Activated CD8-positive, alpha-beta memory T cell treated with anti-CD3 and anti-CD28 coated beads, Interleukin-2, amount 10 ng/mL, durations not matched to agents 7 days and 5 days (primary cell): ENCODE results near the gene COMMD10. TPM values are rescaled to one million over a fixed set of nuclear protein-coding genes. Genes with fewer than 3 reads are reported as not detected.

ENCODE experiments used
- ATAC-seq: fragments of 150-1000 bp; cut with Tn5 transposase; one replicate; pipeline ENCODE4 v1.10.0; 2021; ENCODE audit warnings: moderate library complexity
- CTCF ChIA-PET: fragments of 350-600 bp; sonication (Branson Sonifier 250); formaldehyde crosslinking; loops from one replicate; lab custom pipeline; 2021; ENCODE audit warnings: antibody characterized with exemption; lab: Charles Lee
- DNase-seq: peaks from one replicate; pipeline ENCODE4 v3.0.0-alpha.2; 2020
- H3K27ac Mint-ChIP-seq: one replicate; pipeline ENCODE4 v1.8.0; 2021; ENCODE audit warnings: mild to moderate bottlenecking, mixed read lengths
- H3K27me3 Mint-ChIP-seq: one replicate; pipeline ENCODE4 v1.8.0; 2021; ENCODE audit warnings: mixed read lengths
- H3K36me3 Mint-ChIP-seq: one replicate; pipeline ENCODE4 v1.8.0; 2021; ENCODE audit warnings: mild to moderate bottlenecking, mixed read lengths
- H3K4me1 Mint-ChIP-seq: one replicate; pipeline ENCODE4 v1.8.0; 2021; ENCODE audit warnings: mixed read lengths
- H3K4me3 Mint-ChIP-seq: one replicate; pipeline ENCODE4 v1.8.0; 2021; ENCODE audit warnings: mild to moderate bottlenecking, moderate library complexity, mixed read lengths
- H3K9me3 Mint-ChIP-seq: one replicate; pipeline ENCODE4 v1.8.0; 2022; ENCODE audit warnings: low read depth, mixed read lengths
- total RNA-seq, 2 experiments: library from RNA; stranded (reverse); gene quantifications; one replicate each; pipeline ENCODE4 v1.2.3, GENCODE V29; 2021

COMMD10 gene
- total RNA-seq, 2 experiments from 2014 or later = 18.3 to 25.3 TPM

DNA sequence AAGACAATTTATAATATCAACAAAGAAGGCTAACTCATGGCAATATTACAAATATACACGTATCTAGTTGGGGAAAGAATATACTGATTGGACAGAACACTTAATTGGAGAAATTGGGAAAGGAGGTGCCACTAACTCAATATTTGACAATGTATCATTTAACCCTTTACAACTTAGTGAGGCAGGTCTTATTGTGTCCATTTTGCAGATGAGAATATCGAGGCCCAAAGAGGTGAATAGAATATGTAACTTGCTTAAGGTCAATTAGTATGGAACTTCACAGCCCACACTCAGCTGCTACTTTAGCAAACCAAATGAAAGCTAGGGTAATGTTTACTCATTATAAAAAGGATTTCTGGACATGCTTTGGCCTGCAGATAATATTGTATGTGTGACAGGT lies 46.2 kb downstream of the COMMD10 start:
- Mint-ChIP-seq H3K27me3 (no peaks in the 10 kb centered on the region), H3K27ac (no peak overlapping the region), H3K4me1 (peaks cover 8% of the 10 kb centered on the region), H3K9me3 (no peaks in the 10 kb centered on the region), H3K36me3 (peaks cover 2% of the 10 kb centered on the region), H3K4me3 (no peak overlapping the region)
- ATAC-seq (no peak), DNase-seq (no peak)
- CTCF ChIA-PET = no interaction called here

GRCh38 chr5:116133281-116133680 lies 48.5 kb downstream of the COMMD10 start:
- H3K9me3 Mint-ChIP-seq = no peaks in the 10 kb centered on the region
- no peak overlapping the region for H3K27ac Mint-ChIP-seq
- DNase-seq (no peak), ATAC-seq (no peak)
- no peaks in the 10 kb centered on the region for H3K36me3 Mint-ChIP-seq
- H3K4me3 Mint-ChIP-seq = no peak overlapping the region
- CTCF ChIA-PET = no interaction called here
- no peaks in the 10 kb centered on the region for H3K27me3 Mint-ChIP-seq
- H3K4me1 Mint-ChIP-seq = peaks cover 12% of the 10 kb centered on the region

DNA sequence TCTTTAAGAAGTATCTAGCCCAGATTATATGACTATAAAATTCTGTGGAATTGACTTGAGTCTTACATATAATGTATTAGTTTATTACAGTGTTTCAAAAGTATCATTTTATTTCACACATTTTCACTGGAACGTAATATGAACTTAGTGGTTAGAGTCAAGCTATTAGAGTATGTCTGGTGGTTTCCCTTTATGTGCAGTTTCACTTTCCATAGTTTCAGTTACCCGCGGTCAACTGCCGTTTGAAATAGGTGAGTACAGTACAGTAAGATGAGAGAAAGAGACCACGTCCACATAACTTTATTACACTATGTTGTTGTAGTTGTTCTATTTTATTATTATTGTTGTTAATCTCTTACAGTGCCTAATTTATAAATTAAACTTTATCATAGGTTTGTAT lies 50.5 kb downstream of the COMMD10 start:
- CTCF ChIA-PET = no interaction called here
- H3K4me3 Mint-ChIP-seq = no peak overlapping the region
- H3K9me3 Mint-ChIP-seq = no peaks in the 10 kb centered on the region
- no peak overlapping the region for H3K27ac Mint-ChIP-seq
- no peaks in the 10 kb centered on the region for H3K36me3 Mint-ChIP-seq
- H3K4me1 Mint-ChIP-seq = peaks cover 12% of the 10 kb centered on the region
- H3K27me3 Mint-ChIP-seq = no peaks in the 10 kb centered on the region
- ATAC-seq (peak; percentile 83), DNase-seq (peak; percentile 63)

DNA sequence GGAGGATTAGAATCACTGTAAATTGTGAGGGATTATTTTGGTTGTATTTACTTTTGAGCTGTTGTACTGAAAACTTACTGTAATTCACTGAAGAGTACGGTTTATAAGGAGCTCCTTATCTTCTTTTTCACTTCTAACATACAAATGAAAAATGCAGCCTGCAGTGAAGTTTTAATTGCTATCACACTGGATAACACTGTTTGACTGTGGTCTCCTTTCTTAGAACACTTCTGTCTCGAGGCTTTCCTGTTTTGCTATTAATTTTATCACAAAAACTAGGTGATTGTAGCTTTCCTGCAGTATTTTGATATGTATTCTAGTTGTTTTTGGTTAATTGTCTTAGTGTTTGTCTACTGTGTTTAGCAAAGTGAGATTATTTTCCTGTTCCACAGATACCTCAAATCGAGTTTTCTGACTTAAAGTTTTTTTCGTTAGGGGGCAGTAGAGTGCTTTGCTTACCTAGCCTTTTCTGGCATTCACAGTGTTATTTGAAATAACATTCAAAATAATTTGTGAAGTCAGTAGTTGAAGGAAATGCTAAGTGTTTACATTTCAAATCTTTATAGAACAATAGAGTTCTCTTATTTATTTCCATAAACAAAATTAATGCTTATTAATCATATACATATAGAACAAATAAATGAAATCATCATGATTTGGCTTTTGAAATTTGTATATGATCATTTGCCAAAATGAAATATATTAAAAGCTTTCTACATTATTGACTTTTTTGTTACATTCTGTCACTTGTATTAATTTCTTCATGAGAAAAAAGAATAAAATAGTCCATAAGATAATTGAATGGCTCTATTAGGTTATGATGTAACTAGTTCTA lies 52.9 kb downstream of the COMMD10 start:
- Mint-ChIP-seq H3K9me3 (no peaks in the 10 kb centered on the region), H3K4me1 (peaks cover 12% of the 10 kb centered on the region), H3K36me3 (no peaks in the 10 kb centered on the region), H3K27me3 (no peaks in the 10 kb centered on the region), H3K4me3 (no peak overlapping the region), H3K27ac (no peak overlapping the region)
- DNase-seq (no peak), ATAC-seq (no peak)
- CTCF ChIA-PET = interaction anchor here (0.9 to 1.9 kb wide), 2 partner anchors 102 to 810 kb away, joined by 4 to 5 read pairs; no protein-coding TSS in a partner anchor

- no peaks in the 10 kb centered on the region for H3K36me3 Mint-ChIP-seq
- no peak for DNase-seq
- CTCF ChIA-PET = interaction anchor here (0.8 kb wide), 1 partner anchor 617 kb away, joined by 4 read pairs; no protein-coding TSS in a partner anchor
- no peaks in the 10 kb centered on the region for H3K9me3 Mint-ChIP-seq
- no peak overlapping the region for H3K27ac Mint-ChIP-seq
- H3K4me1 Mint-ChIP-seq = peaks cover 3% of the 10 kb centered on the region
- no peak overlapping the region for H3K4me3 Mint-ChIP-seq
- ATAC-seq = no peak
- no peaks in the 10 kb centered on the region for H3K27me3 Mint-ChIP-seq
These were observed 57.7 kb downstream of the COMMD10 start for GRCh38 chr5:116142495-116142894.

GRCh38 chr5:116144103-116144502 lies 59.3 kb downstream of the COMMD10 start:
- H3K4me3 Mint-ChIP-seq = no peak overlapping the region
- no peaks in the 10 kb centered on the region for H3K36me3 Mint-ChIP-seq
- CTCF ChIA-PET = no interaction called here
- DNase-seq (no peak), ATAC-seq (no peak)
- no peaks in the 10 kb centered on the region for H3K9me3 Mint-ChIP-seq
- H3K27ac Mint-ChIP-seq = no peak overlapping the region
- no peaks in the 10 kb centered on the region for H3K4me1 Mint-ChIP-seq
- H3K27me3 Mint-ChIP-seq = no peaks in the 10 kb centered on the region

GRCh38 chr5:116144991-116145390 lies 60.2 kb downstream of the COMMD10 start:
- CTCF ChIA-PET = no interaction called here
- Mint-ChIP-seq H3K27ac (no peak overlapping the region), H3K36me3 (no peaks in the 10 kb centered on the region), H3K4me3 (no peak overlapping the region), H3K4me1 (no peaks in the 10 kb centered on the region), H3K9me3 (no peaks in the 10 kb centered on the region), H3K27me3 (no peaks in the 10 kb centered on the region)
- DNase-seq (no peak), ATAC-seq (no peak)

DNA sequence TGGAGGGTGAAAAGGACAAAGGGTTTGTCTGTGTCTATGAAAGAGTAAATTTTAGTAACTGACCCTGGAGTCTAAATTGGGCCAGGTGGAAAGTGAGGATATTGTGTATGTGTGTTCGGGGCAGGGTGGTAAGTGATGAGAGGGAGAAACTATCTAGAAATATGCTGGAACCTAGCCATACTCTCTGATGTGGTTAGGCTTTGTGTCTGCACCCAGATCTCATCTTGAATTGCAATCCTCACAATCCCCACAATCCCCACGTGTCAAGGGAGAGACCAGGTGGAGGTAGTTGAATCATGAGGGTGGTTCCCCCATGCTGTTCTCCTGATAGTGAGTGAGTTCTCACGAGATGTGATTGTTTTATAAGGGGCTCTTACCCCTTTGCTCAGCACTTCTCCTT lies 60.6 kb downstream of the COMMD10 start:
- DNase-seq (no peak), ATAC-seq (no peak)
- Mint-ChIP-seq H3K9me3 (no peaks in the 10 kb centered on the region), H3K27ac (no peak overlapping the region), H3K4me3 (no peak overlapping the region), H3K4me1 (no peaks in the 10 kb centered on the region), H3K36me3 (no peaks in the 10 kb centered on the region), H3K27me3 (no peaks in the 10 kb centered on the region)
- CTCF ChIA-PET = no interaction called here

DNA sequence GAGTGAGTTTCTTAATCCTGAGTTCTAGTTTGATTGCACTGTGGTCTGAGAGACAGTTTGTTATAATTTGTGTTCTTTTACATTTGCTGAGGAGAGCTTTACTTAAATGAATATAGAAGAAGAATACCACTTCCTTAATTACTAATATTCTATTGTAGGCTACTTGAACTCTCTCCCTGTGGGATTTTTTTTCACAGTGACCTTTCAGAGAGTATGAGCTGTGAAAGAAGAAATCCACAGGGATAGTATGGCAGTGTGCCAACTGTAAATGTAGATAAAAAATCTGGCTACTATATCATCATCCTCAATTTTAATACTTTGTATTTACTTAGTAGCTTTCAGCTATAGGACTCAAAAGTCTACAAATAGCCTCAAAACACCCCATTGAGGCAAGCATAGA lies 67.3 kb downstream of the COMMD10 start:
- CTCF ChIA-PET = no interaction called here
- H3K36me3 Mint-ChIP-seq = peaks cover 3% of the 10 kb centered on the region
- H3K4me3 Mint-ChIP-seq = no peak overlapping the region
- no peaks in the 10 kb centered on the region for H3K27me3 Mint-ChIP-seq
- no peaks in the 10 kb centered on the region for H3K9me3 Mint-ChIP-seq
- no peak overlapping the region for H3K27ac Mint-ChIP-seq
- no peaks in the 10 kb centered on the region for H3K4me1 Mint-ChIP-seq
- DNase-seq (no peak), ATAC-seq (no peak)

DNA sequence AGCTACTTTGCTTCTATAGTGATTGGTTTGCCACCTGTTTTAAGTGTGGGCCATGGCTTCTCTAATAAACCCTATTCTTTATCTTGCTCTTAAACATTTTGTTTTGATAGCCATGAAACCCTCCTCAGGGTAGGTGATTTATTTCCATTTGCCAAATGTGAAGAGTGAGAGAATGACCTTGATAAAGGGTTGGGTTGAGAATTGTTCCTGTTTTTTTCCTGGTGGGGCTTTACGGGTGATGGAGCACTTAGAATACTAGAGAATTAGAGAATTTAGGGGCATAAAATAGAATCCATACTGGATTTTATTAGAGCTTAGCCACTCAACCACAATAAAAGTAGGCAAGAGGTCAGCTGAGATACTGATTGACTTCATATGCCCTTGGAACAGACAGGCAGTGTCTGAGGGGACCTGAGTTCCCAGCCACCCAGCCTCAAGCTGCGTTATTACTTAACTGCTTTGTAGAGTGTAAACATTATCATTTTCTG lies 68.9 kb downstream of the COMMD10 start:
- DNase-seq (no peak), ATAC-seq (no peak)
- Mint-ChIP-seq H3K4me3 (no peak overlapping the region), H3K4me1 (peaks cover 2% of the 10 kb centered on the region), H3K36me3 (peaks cover 3% of the 10 kb centered on the region), H3K9me3 (no peaks in the 10 kb centered on the region), H3K27me3 (no peaks in the 10 kb centered on the region), H3K27ac (no peak overlapping the region)
- CTCF ChIA-PET = no interaction called here

DNA sequence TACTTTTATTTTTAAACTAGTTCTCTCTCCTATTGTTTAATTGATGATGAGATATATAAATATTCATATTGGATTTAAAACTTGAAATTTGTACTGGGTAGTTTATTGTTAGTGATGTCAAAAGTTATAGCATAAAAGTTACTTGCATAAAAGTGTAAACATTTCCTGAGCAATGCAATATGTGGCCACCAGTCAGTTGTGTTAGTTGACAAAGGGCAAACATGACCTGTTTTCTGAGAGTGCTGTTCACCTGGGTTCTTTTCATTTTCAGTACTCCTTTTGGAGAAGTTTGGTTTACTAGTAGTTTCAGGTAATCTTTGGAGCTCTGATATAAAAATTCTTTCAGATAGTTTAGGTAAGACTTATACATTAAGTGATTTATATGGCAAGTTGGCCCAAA lies 69.4 kb downstream of the COMMD10 start:
- Mint-ChIP-seq H3K27me3 (no peaks in the 10 kb centered on the region), H3K36me3 (peaks cover 3% of the 10 kb centered on the region), H3K9me3 (no peaks in the 10 kb centered on the region), H3K27ac (no peak overlapping the region), H3K4me1 (peaks cover 4% of the 10 kb centered on the region), H3K4me3 (no peak overlapping the region)
- CTCF ChIA-PET = no interaction called here
- DNase-seq (no peak), ATAC-seq (no peak)

- H3K4me1 Mint-ChIP-seq = peaks cover 5% of the 10 kb centered on the region
- CTCF ChIA-PET = no interaction called here
- no peak overlapping the region for H3K4me3 Mint-ChIP-seq
- H3K27ac Mint-ChIP-seq = no peak overlapping the region
- no peaks in the 10 kb centered on the region for H3K27me3 Mint-ChIP-seq
- DNase-seq (no peak), ATAC-seq (no peak)
- H3K36me3 Mint-ChIP-seq = peaks cover 3% of the 10 kb centered on the region
- no peaks in the 10 kb centered on the region for H3K9me3 Mint-ChIP-seq
These were observed 70.1 kb downstream of the COMMD10 start for GRCh38 chr5:116154931-116155330.

- peaks cover 1% of the 10 kb centered on the region for H3K36me3 Mint-ChIP-seq
- DNase-seq (no peak), ATAC-seq (no peak)
- no peak overlapping the region for H3K4me3 Mint-ChIP-seq
- no peak overlapping the region for H3K27ac Mint-ChIP-seq
- CTCF ChIA-PET = no interaction called here
- H3K4me1 Mint-ChIP-seq = peaks cover 5% of the 10 kb centered on the region
- no peaks in the 10 kb centered on the region for H3K27me3 Mint-ChIP-seq
- H3K9me3 Mint-ChIP-seq = no peaks in the 10 kb centered on the region
These were observed 73.1 kb downstream of the COMMD10 start for GRCh38 chr5:116157902-116158301.

DNA sequence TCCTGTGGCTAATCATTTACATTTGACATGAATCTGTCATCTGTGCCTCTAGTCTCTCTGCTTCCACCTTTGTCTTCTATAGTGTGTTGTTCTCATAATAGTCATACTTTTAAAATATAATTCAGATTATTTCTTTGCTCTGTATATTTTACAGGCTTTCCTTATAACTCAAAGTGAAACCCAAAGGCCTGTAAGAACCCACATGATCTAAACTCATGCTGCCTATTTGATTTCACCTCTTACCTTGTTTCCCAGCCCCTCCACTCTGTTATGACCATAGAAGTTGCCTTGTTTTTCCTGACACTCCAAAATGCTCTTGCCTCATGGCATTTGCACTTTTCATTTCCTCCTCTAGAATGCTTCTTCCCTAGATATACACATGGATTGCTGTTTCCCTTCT lies 74.2 kb downstream of the COMMD10 start:
- Mint-ChIP-seq H3K36me3 (peaks cover 1% of the 10 kb centered on the region), H3K4me3 (no peak overlapping the region), H3K27me3 (no peaks in the 10 kb centered on the region), H3K27ac (no peak overlapping the region), H3K4me1 (peaks cover 5% of the 10 kb centered on the region), H3K9me3 (no peaks in the 10 kb centered on the region)
- CTCF ChIA-PET = no interaction called here
- no peak for ATAC-seq
- no peak for DNase-seq
